Thoracic aorta (tissue), 2 donors: Measurements from ENCODE around the gene HDGFL2. TPM values are rescaled to one million over a fixed set of nuclear protein-coding genes. Genes with fewer than 3 reads are reported as not detected.

Experiments
- ATAC-seq: fragments of 150-250 bp; one replicate; pipeline ENCODE4 v1.8.0; 2017; ENCODE audit warnings: low read depth; ENCODE audit not compliant: insufficient number of reproducible peaks, low FRiP score
- DNase-seq: peaks from one replicate; pipeline ENCODE4 v3.0.0-alpha.2; 2020; ENCODE audit warnings: low spot score
- H3K27ac ChIP-seq, 2 donors: fragments of 200-600 bp; sonication (generic); 1 replicate in 1 of 2; 2 replicates in 1 of 2; pipeline ENCODE4 v1.5.1; 2016; ENCODE audit warnings: mild to moderate bottlenecking in 2 of 2, moderate library complexity in 2 of 2
- H3K27me3 ChIP-seq: fragments of 200-600 bp; sonication (generic); replicated peaks from 2 replicates; pipeline ENCODE4 v1.6.0; 2016; ENCODE audit warnings: mild to moderate bottlenecking; ENCODE audit not compliant: insufficient read depth
- H3K36me3 ChIP-seq: fragments of 200-600 bp; sonication (generic); one replicate; pipeline ENCODE4 v1.5.1; 2016
- H3K4me1 ChIP-seq, 2 donors: fragments of 200-600 bp; sonication (generic); 1 replicate in 1 of 2; 2 replicates in 1 of 2; pipeline versions ENCODE4 v1.5.1 to v1.6.0; 2016; ENCODE audit warnings: low read depth in 2 of 2, mild to moderate bottlenecking in 1 of 2; ENCODE audit not compliant: control insufficient read depth in 1 of 2
- H3K4me3 ChIP-seq: fragments of 200-600 bp; sonication (generic); 2 replicates; pipeline ENCODE4 v1.5.1; 2016; ENCODE audit warnings: mild to moderate bottlenecking
- H3K9me3 ChIP-seq: fragments of 200-600 bp; sonication (generic); 2 replicates; pipeline ENCODE4 v1.5.1; 2016
- CTCF ChIP-seq: fragments of 200-600 bp; sonication (generic); IDR thresholded peaks from one replicate; pipeline ENCODE4 v1.5.1; 2019; ENCODE audit warnings: antibody characterized with exemption
- total RNA-seq, 2 donors: library from RNA; depleted of rRNA; stranded (reverse); fragments of >200 nt; gene quantifications; one replicate each; pipeline versions ENCODE4 v1.1.0 to v1.2.3, GENCODE V29; 2016

HDGFL2 gene
- total RNA-seq, 2 donors from 2014 or later = 22.7 to 40.3 TPM

GRCh38 chr19:4457654-4458395, 14.3 kb upstream of the HDGFL2 start, which contains the start of gene UBXN6:
Gene UBXN6, minus strand, starts transcription at chr19:4457794. Its CDS starts 97 bp downstream, at chr19:4457697.
- peak; percentile 9 for TF ChIP-seq CTCF
- Histone ChIP-seq H3K27me3 (no peaks in the 10 kb centered on the region), H3K27ac (peak within 1 kb of the TSS; percentile 58 to 69), H3K9me3 (no peaks in the 10 kb centered on the region), H3K4me3 (peak within 1 kb of the TSS; percentile 86), H3K4me1 (peaks cover 15 to 16% of the 10 kb centered on the region in 2 donors), H3K36me3 (peaks cover 14% of the 10 kb centered on the region)
- peak; percentile 97 for DNase-seq
- ATAC-seq = peak; percentile 84

GRCh38 chr19:4464815-4465581, 7.1 kb upstream of the HDGFL2 start:
- H3K27me3 ChIP-seq = no peaks in the 10 kb centered on the region
- H3K4me3 ChIP-seq = no peak overlapping the region
- no peak for TF ChIP-seq CTCF
- H3K9me3 ChIP-seq = no peaks in the 10 kb centered on the region
- H3K27ac ChIP-seq = no peak overlapping the region
- no peaks in the 10 kb centered on the region for H3K4me1 ChIP-seq
- DNase-seq (no peak), ATAC-seq (no peak)
- no peaks in the 10 kb centered on the region for H3K36me3 ChIP-seq

- no peak for TF ChIP-seq CTCF
- Histone ChIP-seq H3K27me3 (no peaks in the 10 kb centered on the region), H3K4me1 (peaks cover 3 to 8% of the 10 kb centered on the region in 2 donors), H3K27ac (no peak overlapping the region), H3K9me3 (no peaks in the 10 kb centered on the region), H3K4me3 (no peak overlapping the region), H3K36me3 (no peaks in the 10 kb centered on the region)
- DNase-seq = no peak
- no peak for ATAC-seq
Measured at GRCh38 chr19:4467835-4468234, 4.3 kb upstream of the HDGFL2 start.

GRCh38 chr19:4471403-4472173, 509 bp upstream of the HDGFL2 start:
- peak; percentile 96 for DNase-seq
- Histone ChIP-seq H3K36me3 (peaks cover 6% of the 10 kb centered on the region), H3K4me1 (peaks cover 22 to 29% of the 10 kb centered on the region in 2 donors), H3K9me3 (no peaks in the 10 kb centered on the region), H3K27me3 (no peaks in the 10 kb centered on the region), H3K27ac (peak overlapping the region; percentile 76), H3K4me3 (peak overlapping the region; percentile 93)
- peak; percentile 100 for ATAC-seq
- no peak for TF ChIP-seq CTCF
